H1 (cell line): ENCODE data around the gene MTIF2. TPM values are rescaled to one million over a fixed set of nuclear protein-coding genes. Genes with fewer than 3 reads are reported as not detected.

Experiments used
- CHD7 ChIP-seq: fragments of 300-600 bp; sonication (generic); IDR thresholded peaks from 2 replicates; pipeline ENCODE4 v1.7.1; 2012; ENCODE audit warnings: low read length, moderate library complexity, mild to moderate bottlenecking, inconsistent platforms; ENCODE audit not compliant: insufficient replicate concordance
- CTCF ChIP-seq, 3 experiments: IDR thresholded peaks; 1 replicate in 2 of 3; 2 replicates in 1 of 3; pipeline versions ENCODE4 v1.5.1 to v1.6.1; 2011; ENCODE audit warnings: low read length in 3 of 3, mild to moderate bottlenecking in 3 of 3, inconsistent platforms in 2 of 3, low read depth in 1 of 3, moderate library complexity in 1 of 3; ENCODE audit not compliant: insufficient read depth in 1 of 3; ENCODE audit errors: control extremely low read depth in 1 of 3
- TEAD4 ChIP-seq: IDR thresholded peaks from 2 replicates; pipeline ENCODE4 v1.6.1; 2012; ENCODE audit warnings: low read depth, low read length, inconsistent platforms, mixed read lengths
- polyA plus RNA-seq, 7 experiments: library from polyadenylated mRNA; depleted of rRNA in 3 of 7; stranded (reverse) in 5 of 7; unstranded in 2 of 7; fragments of >200 nt in 5 of 7; fragments of 200-250 nt in 2 of 7; gene quantifications; 1 replicate in 5 of 7; 2 replicates in 1 of 7; 4 replicates in 1 of 7; pipeline versions ENCODE4 v1.2.1 to v1.2.3, GENCODE V29; 2011 to 2013; ENCODE audit warnings: missing spikeins in 2 of 7, mixed read lengths in 2 of 7
- total RNA-seq: library from RNA; stranded (reverse); fragmentation: NEBNext Ultra II Directional; extraction: Animal tissue kit (Norgen Biotek cat#: 25700); gene quantifications from 2 replicates; pipeline ENCODE4 v1.2.1, GENCODE V29; 2021

MTIF2 gene
- total and polyA plus RNA-seq, 2 of the 8 experiments (the other 6 are each of a cell fraction or from before 2014, with no cell fraction given): 11.0 to 36.0 TPM

- TF ChIP-seq CHD7 (no peak), TEAD4 (no peak), CTCF (IDR thresholded peaks at IDR 0.05; ENCODE audit: control extremely low read depth in 1 of 3, insufficient read depth in 1 of 3, low read depth in 1 of 3, low read length in 3 of 3) (peak in 1 of 3 experiments; percentile 27; a peak in 1 of 4 replicates)
Measured at GRCh38 chr2:55213822-55214221, 55.2 kb downstream of the MTIF2 start (continued).
